HG02588 (cell line): ENCODE results near the gene LIPF.
"Not testable (repeated sequence)": the region's sequence is repeated elsewhere in the genome, so short reads cannot be mapped to it uniquely, and the experiment has no call there.

Experiments
- ATAC-seq: cut with Tn5 transposase; IDR thresholded peaks from one replicate; pipeline ENCODE4 v1.9.1; 2021; ENCODE audit warnings: mild to moderate bottlenecking, moderate library complexity; ENCODE audit not compliant: unreplicated experiment

The LIPF gene

DNA sequence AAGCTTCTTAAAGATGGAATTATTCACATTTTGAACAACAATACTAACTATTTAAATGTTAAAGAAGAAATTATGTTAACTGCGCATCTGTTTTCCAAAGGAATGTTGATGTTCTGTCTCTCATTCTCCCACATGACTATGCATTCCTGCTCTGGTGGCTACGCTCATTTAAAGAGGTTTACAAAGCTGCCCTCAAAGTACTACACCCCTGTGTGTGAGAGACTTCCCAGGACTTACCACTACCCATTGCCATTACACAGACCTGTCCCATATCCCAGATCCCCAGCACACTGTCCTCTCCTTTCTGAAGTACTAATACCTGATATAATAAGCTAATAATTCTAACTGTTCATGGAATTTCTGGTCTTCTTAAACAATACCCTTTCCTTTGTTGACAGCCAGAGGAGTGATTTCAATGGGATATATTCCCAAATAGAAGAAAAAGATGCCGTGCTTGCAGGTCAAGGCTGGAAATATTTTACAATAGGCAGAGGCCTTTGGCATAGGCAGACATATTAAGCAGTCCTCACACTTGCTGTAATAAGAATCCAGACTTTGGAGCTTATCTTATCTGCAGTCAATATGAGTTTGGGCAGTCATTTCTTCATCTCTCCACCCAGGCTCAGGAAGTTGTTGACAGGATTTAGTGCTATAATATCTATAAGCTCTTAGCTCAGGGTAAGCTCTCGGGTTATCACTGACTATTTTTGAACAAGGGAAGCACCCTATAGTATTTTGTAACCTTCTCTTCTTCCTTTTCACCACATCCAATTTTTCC is 12.2 kb downstream of the LIPF start:
- no peak for ATAC-seq

DNA sequence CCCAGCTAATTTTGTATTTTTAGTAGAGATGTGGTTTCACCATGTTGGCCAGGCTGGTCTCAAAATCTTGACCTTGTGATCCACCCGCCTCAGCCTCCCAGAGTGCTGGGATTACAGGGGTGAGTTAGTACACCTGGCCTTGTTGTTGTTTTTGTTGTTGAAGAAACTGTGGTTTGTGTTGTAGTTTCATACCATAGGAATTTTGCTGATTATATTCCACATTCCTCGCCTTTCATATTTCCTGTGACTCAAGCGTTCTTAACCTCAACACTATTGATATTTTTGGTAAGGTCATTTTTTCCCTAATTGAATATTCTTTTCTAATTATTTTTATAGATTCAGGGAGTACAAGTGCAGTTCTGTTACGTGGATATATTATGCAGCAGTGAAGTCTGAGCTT is 16.7 kb downstream of the LIPF start:
- ATAC-seq = no peak

DNA sequence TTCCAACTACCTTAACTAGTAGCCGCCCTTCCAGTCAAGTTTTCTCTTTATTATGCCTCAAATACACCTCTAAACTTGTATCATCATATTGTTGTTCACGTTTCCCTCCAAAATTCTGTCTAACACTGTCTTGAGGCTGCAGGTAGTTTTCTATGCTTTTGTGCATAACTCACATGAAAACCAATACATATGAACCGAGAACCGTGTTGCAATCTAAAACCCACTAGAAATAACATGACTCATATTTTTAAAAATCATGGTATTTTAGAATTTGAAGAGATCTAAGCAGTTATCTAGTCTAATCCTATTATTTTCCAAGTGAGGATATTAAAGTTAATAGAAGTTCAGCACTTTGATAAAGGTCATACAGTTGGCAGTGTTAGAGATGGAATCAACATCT is 18.2 kb downstream of the LIPF start:
- no peak for ATAC-seq

- ATAC-seq = no peak
These were observed 23.7 kb downstream of the LIPF start for GRCh38 chr10:88687853-88688467.

GRCh38 chr10:88689366-88689765 is 25.1 kb downstream of the LIPF start:
- no peak for ATAC-seq

DNA sequence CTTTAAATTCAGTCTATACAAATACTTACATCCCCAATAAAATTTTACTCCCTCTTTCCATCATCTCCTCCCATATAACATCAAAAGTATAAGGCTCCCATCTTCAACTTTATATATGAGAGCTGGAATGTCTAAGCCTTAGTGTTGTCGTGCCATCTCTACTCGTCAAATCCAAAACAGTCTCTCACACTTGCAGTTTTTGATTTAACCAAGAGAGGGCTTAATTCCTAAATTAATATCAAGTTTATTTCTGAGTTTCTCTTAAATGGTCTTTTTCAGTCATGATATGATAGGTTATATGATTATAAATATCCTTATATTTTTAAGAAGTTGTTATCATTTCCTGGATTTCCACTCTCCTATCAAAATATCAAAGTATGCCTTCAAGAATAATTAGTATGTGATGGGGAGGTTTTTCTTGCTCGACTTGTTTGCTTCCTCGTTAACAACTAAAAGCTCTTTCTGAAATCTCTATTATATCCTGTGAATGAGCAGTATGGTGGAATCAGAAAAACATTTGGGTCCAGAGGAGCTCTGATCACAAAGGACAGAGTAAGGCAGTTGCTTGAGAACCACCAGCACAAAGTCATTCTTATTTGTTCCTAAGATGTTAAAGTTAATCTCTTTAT is 29.3 kb downstream of the LIPF start:
- ATAC-seq = no peak

DNA sequence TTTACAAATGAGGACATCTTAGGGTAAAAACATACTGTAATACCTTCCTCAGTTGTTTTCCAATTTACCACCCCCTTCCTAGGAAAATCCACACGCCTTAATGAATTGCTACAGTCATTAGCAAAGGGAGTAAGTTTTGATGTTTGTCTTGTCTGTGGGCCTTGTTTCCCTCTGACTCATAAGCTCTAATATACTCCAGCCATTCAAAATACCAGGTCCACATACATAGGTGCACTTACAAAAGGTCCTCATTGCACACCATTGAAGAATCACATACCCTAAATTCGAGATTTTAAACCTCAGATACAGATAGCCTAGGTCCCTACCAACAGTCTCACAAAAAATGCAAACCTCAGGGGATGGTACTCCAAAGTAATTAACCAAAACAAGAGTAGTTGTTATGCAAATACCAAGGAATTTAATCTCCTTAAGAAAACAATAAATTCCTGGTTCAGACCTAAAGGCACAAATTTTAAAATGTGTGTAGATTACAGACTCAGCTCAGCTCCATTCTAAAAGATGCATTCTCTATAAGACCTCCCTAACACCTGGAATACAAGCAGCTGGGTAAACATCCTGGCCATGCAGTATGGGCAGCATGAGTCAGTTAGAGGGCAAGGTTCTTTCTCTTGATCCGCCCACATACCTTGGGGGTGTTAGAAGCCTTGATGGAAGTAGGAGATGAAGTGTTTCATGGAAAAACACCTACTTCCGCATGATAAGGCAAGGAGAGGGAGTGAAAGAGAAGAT is 38.8 kb downstream of the LIPF start:
- no peak for ATAC-seq

GRCh38 chr10:88705958-88706357 is 41.7 kb downstream of the LIPF start, which contains the start of gene LIPK:
Gene LIPK (plus strand): TSS chr10:88706249. CDS start chr10:88724544, 18,295 bp downstream.
- ATAC-seq = no peak

- no peak for ATAC-seq
These were observed 43.4 kb downstream of the LIPF start for GRCh38 chr10:88707429-88708155.

DNA sequence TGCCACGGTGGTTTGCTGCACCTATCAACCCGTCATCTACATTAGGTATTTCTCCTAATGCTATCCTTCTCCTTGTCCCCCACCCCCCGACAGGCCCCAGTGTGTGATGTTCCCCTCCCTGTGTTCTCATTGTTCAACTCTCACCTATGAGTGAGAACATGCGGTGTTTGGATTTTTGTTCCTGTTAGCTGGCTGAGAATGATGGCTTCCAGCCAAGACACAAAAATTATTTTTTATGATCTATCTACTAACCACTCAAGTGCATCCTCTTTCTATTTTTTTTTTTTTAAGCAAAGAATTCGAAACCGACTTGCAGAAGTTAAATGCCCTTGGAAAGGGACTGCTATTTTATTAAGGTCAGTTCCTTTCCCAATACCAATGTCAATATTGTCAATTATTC is 45.1 kb downstream of the LIPF start:
- not testable (repeated sequence) for ATAC-seq

DNA sequence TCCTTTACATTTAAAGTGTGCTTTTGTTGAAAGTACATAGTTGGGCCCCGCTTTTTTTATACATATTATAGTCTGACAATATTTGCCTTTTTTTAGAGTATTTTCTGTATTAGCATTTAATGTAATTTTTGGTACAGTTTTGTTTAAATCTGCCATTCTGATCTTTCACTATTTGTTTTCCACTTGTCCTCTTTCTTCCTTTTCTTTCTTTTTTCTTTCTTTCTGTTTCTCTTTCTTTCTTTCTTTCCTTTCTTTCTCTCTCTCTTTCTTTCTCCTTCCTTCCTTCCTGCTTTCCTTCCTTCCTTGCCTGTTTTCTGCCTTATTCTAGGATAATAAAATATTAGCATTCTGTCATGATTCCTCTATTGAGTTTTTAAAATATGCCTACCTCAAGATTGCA is 51.3 kb downstream of the LIPF start:
- no peak for ATAC-seq

DNA sequence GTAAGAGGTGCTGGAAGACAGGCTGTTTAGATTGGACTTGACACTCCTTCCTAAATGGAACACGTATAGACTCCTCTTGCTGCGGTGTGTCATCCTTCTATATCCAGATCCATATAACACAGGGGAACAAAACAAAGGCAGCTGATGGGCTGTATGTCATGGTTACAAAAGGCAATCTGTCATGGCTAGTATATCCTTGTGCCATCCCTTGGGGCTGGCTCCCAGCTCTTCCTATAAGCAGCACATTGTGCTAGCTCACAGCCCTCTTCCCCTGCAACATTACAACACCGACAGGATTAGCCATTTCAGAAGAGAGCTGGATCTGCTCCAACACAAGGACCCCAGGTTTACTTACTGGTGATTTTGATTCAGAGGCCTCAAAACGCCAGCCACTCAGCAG is 57.1 kb downstream of the LIPF start:
- ATAC-seq = no peak

- no peak for ATAC-seq
These were observed 61.6 kb downstream of the LIPF start for GRCh38 chr10:88725798-88726197.

DNA sequence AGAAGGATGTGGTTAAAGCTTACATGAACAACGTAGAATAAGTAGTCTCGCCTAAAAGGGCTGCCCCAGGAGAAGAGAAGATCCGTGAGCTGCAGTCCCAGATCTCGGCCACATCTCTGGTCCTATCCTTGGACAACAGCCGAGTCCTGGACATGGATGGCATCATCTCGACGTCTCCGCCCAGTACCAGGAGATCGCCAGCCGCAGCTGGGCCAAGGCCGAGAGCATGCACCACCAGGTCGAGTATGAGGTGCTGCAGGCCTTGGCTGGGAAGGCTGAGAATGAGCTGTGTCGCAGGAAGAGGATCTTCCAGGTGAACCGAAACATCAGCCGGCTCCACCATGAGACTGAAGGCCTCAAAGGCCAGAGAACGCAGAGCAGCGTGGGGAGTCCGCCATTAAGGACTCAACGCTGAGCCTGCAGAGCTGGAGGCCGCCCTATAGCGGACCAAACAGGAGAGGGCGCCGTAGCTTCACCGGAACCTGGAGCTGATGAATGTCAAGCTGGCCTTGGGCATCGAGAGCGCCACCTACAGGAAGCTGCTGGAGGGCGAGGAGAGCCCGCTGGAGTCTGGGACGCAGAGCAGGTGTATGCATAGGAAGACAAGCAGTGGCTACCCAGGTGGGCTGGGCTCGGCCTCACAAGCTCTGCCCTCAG is 64.0 kb downstream of the LIPF start:
- no peak for ATAC-seq
